HG03354 (cell line): ENCODE results near the gene PHOX2A.

ENCODE experiments used
- ATAC-seq: cut with Tn5 transposase; IDR thresholded peaks from one replicate; pipeline ENCODE4 v1.9.1; 2021; ENCODE audit warnings: mild to moderate bottlenecking; ENCODE audit not compliant: unreplicated experiment, poor library complexity, severe bottlenecking

PHOX2A gene

GRCh38 chr11:72250661-72251464 lies 6.9 kb upstream of the PHOX2A start:
- no peak for ATAC-seq

- no peak for ATAC-seq
These were observed 6.0 kb upstream of the PHOX2A start for GRCh38 chr11:72249961-72250360.

GRCh38 chr11:72247584-72247983 lies 3.6 kb upstream of the PHOX2A start:
- ATAC-seq = no peak

GRCh38 chr11:72245263-72245816 lies 1.4 kb upstream of the PHOX2A start:
- no peak for ATAC-seq

- ATAC-seq = no peak
These were observed 636 bp upstream of the PHOX2A start for GRCh38 chr11:72244361-72245262.

- no peak for ATAC-seq
These were observed 560 bp downstream of the PHOX2A start for GRCh38 chr11:72243173-72244059.

- ATAC-seq = no peak
These were observed 1.8 kb downstream of the PHOX2A start for GRCh38 chr11:72242141-72242540.

GRCh38 chr11:72241291-72241781 lies 2.6 kb downstream of the PHOX2A start:
- ATAC-seq = no peak

- no peak for ATAC-seq
These were observed 3.3 kb downstream of the PHOX2A start for GRCh38 chr11:72240461-72241290.

GRCh38 chr11:72239849-72240460 lies 4.0 kb downstream of the PHOX2A start:
- ATAC-seq = no peak

GRCh38 chr11:72239313-72239848 lies 4.6 kb downstream of the PHOX2A start:
- no peak for ATAC-seq

- no peak for ATAC-seq
These were observed 5.3 kb downstream of the PHOX2A start for GRCh38 chr11:72238492-72239312.

GRCh38 chr11:72238040-72238450 lies 5.9 kb downstream of the PHOX2A start:
- no peak for ATAC-seq

- ATAC-seq = no peak
These were observed 6.7 kb downstream of the PHOX2A start for GRCh38 chr11:72237112-72237931.

- no peak for ATAC-seq
These were observed 7.2 kb downstream of the PHOX2A start for GRCh38 chr11:72236774-72237111.

- ATAC-seq = no peak
These were observed 7.8 kb downstream of the PHOX2A start for GRCh38 chr11:72236083-72236697.
